Activated B cell treated with CpG ODN at 0.5 μM for 24 hours (primary cell): Measurements from ENCODE around the gene USP47. TPM values are rescaled to one million over a fixed set of nuclear protein-coding genes. Genes with fewer than 3 reads are reported as not detected.

Source experiments
- ATAC-seq: fragments of 200-7000 bp; cut with Tn5 transposase; one replicate; pipeline ENCODE4 v1.10.0; 2021; ENCODE audit warnings: low read depth, mild to moderate bottlenecking, moderate library complexity
- CTCF ChIA-PET: fragments of 350-600 bp; sonication (Branson Sonifier 250); formaldehyde crosslinking; loops from one replicate; lab custom pipeline; 2021; ENCODE audit warnings: antibody characterized with exemption; lab: Charles Lee
- POLR2A ChIA-PET: fragments of 350-600 bp; sonication (Branson Sonifier 250); formaldehyde crosslinking; loops from one replicate; lab custom pipeline; 2021; ENCODE audit warnings: antibody characterized with exemption; lab: Charles Lee
- DNase-seq: peaks from one replicate; pipeline ENCODE4 v3.0.0; 2022
- H3K27ac Mint-ChIP-seq: one replicate; pipeline ENCODE4 v1.8.0; 2020; ENCODE audit warnings: mixed read lengths
- H3K27me3 Mint-ChIP-seq: one replicate; pipeline ENCODE4 v1.8.0; 2021; ENCODE audit warnings: mixed read lengths
- H3K36me3 Mint-ChIP-seq: one replicate; pipeline ENCODE4 v1.8.0; 2021; ENCODE audit warnings: low read depth, mixed read lengths
- H3K4me1 Mint-ChIP-seq: one replicate; pipeline ENCODE4 v1.8.0; 2021; ENCODE audit warnings: mixed read lengths
- H3K4me3 Mint-ChIP-seq: one replicate; pipeline ENCODE4 v1.8.0; 2020; ENCODE audit warnings: mild to moderate bottlenecking, mixed read lengths
- H3K9me3 Mint-ChIP-seq: one replicate; pipeline ENCODE4 v1.8.0; 2020; ENCODE audit warnings: mixed read lengths
- CTCF ChIP-seq: fragments of 200-600 bp; IDR thresholded peaks from one replicate; pipeline ENCODE4 v1.8.0; 2022; ENCODE audit warnings: antibody characterized with exemption, mild to moderate bottlenecking
- intact Hi-C: fragments of 100-400 bp; cut with micrococcal nuclease; formaldehyde crosslinking; loops from one replicate; pipeline ENCODE4 v1.15.1; 2024
- total RNA-seq: library from RNA; stranded (reverse); gene quantifications from 2 replicates; pipeline ENCODE4 v1.2.3, GENCODE V29; 2022

Gene USP47
- total RNA-seq, 1 donor from 2014 or later, result 48.5 TPM

DNA sequence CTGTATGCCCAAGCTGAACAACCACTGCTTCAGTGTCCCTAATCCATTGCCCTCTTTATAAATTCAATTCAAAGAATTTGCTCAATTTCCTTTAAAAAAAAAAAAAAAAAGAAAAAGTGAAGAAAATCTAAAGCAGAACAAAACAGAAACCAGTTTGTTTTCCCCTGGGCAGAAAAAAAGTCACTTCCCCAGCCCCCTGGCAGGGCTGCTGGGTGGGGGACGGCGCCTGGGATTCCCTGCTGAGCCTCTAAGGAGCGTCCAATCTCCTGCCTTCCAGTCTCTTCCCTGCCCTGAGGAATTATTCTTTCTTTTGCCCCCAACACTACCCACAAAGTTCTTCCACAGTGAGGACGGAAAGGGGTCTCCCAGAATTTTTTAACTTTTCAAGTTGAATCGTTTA, 142.8 kb downstream of the USP47 start:
- Mint-ChIP-seq H3K4me1 (no peaks in the 10 kb centered on the region), H3K9me3 (peaks cover 2% of the 10 kb centered on the region), H3K27ac (no peak overlapping the region), H3K4me3 (no peak overlapping the region), H3K36me3 (no peaks in the 10 kb centered on the region), H3K27me3 (peaks cover 9% of the 10 kb centered on the region)
- DNase-seq, result no peak
- ChIA-PET POLR2A (no interaction called here), CTCF (no interaction called here)
- TF ChIP-seq CTCF, result no peak
- no peak for ATAC-seq
- intact Hi-C loops, result no loop called here

GRCh38 chr11:11985016-11985715, 143.4 kb downstream of the USP47 start:
- no peak for TF ChIP-seq CTCF

GRCh38 chr11:11985954-11986949, 144.5 kb downstream of the USP47 start:
- ChIA-PET CTCF (no interaction called here), POLR2A (no interaction called here)
- H3K27me3 Mint-ChIP-seq, result peaks cover 8% of the 10 kb centered on the region
- DNase-seq (no peak), ATAC-seq (no peak)
- no peak overlapping the region for H3K27ac Mint-ChIP-seq
- no peaks in the 10 kb centered on the region for H3K4me1 Mint-ChIP-seq
- no peaks in the 10 kb centered on the region for H3K9me3 Mint-ChIP-seq
- H3K4me3 Mint-ChIP-seq, result no peak overlapping the region
- intact Hi-C loops, result no loop called here
- no peaks in the 10 kb centered on the region for H3K36me3 Mint-ChIP-seq
- no peak for TF ChIP-seq CTCF

More at GRCh38 chr11:11985016-11985715, 143.4 kb downstream of the USP47 start:
- Mint-ChIP-seq H3K9me3 (peaks cover 2% of the 10 kb centered on the region), H3K27ac (no peak overlapping the region), H3K4me1 (no peaks in the 10 kb centered on the region), H3K27me3 (peaks cover 4% of the 10 kb centered on the region), H3K36me3 (no peaks in the 10 kb centered on the region), H3K4me3 (no peak overlapping the region)
- DNase-seq (no peak), ATAC-seq (no peak)
- intact Hi-C loops, result no loop called here
- ChIA-PET POLR2A (no interaction called here), CTCF (no interaction called here)

DNA sequence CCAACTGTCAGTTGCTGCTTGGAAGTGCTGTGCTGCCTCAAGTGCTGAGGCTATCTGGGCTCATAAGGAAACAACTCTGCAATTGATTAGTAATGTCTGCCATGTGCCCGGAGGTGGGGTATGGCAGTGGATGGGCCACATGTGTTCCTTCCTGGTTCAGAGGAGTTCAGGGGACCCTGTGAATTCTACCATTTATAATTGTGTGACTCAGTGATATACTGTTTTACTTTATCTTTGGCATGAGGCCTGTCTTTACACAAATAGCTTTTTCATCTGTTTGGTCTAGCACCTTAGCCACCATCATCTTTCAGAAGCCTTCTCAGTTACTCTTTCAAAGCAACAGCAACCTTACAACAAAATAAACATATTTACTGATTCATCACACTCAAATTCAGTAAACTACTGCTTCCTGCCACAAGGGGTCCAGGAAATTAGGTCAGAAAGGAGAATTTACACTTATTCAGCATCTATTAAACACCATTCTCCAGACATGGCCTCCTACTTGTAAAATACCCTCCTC, 145.8 kb downstream of the USP47 start:
- no peaks in the 10 kb centered on the region for H3K4me1 Mint-ChIP-seq
- peaks cover 7% of the 10 kb centered on the region for H3K27me3 Mint-ChIP-seq
- POLR2A ChIA-PET, result no interaction called here
- intact Hi-C loops, result no loop called here
- no peak overlapping the region for H3K4me3 Mint-ChIP-seq
- ATAC-seq (no peak), DNase-seq (no peak)
- H3K36me3 Mint-ChIP-seq, result no peaks in the 10 kb centered on the region
- CTCF ChIA-PET, result no interaction called here
- H3K9me3 Mint-ChIP-seq, result no peaks in the 10 kb centered on the region
- TF ChIP-seq CTCF, result no peak
- H3K27ac Mint-ChIP-seq, result no peak overlapping the region
